IPS-NIHi11 (cell line): ENCODE measurements around the gene GSS.
A peak's percentile ranks its signal among the peaks of the same experiment; 100 is the strongest.

Experiments used
- DNase-seq: peaks from one replicate; pipeline ENCODE4 v3.0.0; 2012; ENCODE audit warnings: mixed read lengths, low spot score

The GSS gene

DNA sequence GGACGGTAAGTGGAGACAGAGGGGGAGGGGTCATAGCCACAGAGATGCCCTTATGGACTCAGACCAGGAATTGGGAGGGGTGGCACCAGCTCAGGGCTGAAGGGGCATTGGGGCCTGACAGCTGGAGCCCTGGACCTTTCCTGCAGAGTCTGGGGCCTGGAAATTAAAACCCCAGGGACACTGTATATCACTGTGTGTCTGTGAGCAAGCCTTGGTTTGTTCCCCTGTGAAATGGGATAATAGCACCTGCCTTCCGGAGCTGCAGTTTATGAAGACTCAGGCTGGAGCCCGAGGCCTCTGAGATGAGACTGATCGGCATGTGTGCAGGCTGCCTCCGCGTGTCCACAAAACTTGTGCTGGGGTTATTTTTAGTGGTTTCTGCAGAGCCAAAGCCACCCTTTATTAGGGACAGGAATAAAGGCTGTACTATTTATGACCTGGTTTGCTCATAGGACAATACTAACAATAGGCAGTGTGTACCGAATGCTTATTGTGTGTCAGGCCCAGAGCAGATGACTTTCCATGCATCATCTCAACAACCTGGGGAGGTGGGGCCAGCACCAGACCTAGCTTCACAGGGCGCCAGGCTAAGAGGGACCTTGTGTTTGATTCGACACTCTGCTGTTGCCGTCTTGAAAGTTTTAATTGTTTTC lies 22.6 kb upstream of the GSS start:
- DNase-seq: no peak

DNA sequence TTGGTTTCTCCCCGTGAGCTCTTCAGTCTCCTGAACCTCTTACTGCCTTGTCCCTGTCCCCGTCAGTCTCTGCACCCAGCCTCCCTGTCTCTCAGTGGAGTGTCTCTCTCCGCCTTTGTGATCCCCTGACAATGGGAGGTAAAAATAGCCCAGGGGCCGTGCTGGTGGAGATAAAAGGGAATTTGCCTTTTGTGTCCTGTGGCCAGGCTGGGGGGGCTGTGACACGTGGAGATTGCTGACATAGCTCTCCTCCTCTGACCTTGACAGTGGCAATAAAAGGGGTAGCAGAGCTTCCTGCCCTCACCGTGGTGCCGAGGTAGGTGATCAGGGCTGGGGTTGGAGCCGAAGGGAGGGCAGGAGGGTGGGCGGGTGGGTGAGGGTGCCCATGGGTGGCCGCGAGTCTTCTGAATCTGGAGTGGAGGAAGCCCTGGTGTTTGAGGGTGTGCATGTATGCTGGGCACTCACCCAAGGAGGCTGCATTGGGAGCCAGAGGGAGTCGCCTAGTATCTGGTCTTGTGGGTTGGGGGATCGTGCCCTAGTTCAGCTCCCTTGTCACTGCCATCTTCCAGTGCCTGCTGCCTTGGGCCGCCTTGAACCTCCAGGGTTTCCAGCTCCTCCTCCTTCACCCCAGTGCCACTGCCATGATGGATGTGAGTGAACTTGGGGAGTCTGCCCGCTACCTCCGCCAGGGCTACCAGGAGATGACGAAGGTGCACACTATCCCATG lies 21.9 kb upstream of the GSS start:
- DNase-seq: no peak

DNA sequence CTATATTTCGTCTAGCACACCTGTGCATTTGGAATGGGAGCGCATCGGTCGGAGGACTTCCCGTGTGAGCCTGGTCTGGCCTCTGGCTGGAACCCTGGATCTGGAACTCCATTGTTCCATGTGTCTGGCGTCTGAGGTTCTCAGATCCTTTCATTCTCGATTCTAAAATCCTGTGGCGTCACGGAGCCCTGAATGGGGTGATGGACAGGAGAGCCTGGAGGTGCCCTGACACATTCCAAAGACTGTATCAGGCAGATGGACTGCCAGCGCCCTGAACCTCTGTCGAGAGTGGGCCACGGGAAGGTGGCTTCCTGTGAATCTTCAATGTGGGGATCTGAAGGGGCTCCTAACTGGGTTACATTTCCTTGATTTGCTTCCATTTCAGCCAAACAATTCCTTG lies 20.7 kb upstream of the GSS start:
- DNase-seq: no peak

GRCh38 chr20:34974246-34974645 lies 18.6 kb upstream of the GSS start:
- no peak for DNase-seq

DNA sequence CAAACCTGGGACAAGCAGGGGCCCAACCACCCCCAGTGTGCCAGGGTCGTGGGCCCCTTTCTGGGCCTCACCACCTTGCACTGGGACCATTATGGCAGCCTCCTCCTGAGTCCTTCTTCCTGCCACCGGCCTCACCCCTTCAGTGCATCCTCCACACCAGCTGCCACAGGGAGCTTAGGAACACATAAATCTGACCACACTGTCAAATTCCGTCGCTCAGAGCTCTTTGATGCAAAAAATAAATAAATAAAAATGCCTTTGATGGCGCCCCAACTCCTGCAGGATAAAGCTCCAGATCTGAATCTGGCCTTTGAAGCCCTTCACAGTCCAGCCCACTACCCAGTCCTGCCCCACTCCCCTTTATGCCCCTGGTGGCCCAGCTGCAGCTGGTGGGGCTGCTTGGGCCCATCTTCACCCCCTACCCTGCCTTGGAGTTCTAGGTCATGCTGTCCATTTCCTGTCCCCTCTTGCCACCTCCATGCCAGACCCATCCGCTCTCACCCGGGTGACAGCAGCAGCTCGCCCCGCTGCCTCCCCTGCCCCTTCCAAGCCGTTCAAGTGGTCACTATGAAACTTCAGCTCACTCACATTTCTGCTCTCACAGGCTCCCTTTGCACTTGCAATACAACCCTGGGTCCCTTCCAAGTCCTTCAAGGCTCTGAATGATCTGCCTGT lies 16.1 kb upstream of the GSS start:
- DNase-seq: no peak

DNA sequence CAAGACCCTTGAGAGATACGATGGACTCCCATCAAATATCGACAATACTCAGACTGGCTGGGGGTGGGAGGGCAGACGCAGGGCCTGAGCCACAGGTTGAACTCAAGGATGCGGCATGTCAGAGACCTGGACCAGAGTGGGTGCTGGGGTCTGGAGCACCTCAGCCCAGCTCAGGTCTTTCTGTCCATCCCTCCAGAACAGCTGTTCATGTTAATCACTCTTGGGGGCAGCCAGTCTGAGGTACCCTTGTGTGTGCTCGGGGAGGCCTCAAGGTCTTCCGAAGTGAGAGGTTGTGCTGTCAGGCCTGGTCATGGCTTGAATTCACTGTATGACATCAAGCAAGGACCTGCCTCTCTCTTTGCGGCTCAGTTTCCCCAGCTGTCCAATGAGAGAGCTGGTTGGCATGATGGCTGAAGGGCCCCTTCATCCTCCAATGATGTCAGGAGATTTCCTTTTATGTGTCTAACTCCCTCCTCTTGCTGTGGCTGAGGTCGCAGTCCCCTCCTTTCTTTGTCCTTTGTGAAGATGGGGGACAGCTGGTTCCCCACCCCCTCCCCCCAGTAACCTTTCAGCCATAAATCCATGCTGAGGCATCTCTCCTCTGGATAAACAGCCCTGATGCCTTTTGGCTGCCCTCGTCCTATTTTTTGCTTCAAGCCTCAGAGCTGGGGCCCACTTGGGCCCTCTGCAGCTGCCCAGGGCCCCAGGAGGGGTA lies 15.4 kb upstream of the GSS start:
- DNase-seq: no peak

GRCh38 chr20:34970193-34970840 lies 14.7 kb upstream of the GSS start:
- no peak for DNase-seq

GRCh38 chr20:34968042-34968775 lies 12.6 kb upstream of the GSS start:
- no peak for DNase-seq

- DNase-seq: no peak
These were observed 11.8 kb upstream of the GSS start for GRCh38 chr20:34967421-34967820.

DNA sequence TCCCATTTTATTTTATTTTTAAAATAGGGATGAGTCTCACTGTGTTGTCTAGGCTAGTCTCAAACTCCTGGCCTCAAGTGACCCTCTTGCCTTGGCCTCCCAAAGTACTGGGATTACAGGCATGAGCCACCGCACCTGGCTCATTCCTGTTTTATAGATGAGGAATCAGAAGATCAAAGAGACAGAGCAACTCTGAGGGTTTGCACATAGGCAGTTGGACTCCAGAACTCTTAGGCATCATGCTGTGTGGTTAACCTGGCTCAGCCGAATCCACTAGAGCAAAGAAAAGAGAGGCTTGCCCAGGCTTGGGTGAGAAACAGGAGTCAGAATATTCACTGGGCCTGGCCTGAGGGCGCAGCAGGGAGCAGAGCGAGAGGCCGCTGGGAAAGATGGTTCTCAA lies 9.4 kb upstream of the GSS start:
- no peak for DNase-seq

GRCh38 chr20:34964486-34964885 lies 8.9 kb upstream of the GSS start:
- no peak for DNase-seq

DNA sequence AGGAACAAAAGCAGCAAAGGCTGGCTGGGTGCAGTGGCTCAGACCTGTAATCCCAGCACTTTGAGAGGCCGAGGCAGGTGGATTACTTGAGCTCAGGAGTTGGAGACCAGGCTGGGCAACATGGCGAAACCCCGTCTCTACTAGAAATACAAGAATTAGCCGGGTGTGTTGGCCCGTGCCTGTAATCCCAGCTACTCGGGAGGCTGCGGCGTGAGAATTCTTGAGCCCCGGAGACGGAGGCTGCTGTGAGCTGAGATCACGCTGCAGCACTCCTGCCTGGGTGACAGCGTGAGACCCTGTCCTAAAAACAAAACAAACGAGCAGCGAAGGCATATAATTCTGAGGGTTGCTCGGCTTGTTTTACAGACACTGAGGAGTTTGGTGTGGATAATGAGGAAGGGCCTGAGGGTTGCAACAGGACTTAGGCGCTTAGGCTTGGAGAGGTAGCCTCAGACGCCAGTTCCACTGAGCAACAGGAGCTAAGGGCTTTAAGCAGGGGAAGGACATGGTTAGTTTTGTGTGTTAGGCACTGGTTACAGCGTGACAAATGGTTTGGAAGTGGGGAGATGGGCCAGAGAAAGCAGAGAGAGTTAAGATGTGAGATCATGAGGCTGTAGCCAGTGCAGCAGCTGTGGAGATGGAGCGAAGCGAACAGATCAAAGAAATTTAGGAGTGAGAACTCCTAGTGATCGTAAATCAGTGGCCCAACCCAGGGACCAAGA lies 1.3 kb upstream of the GSS start:
- no peak for DNase-seq

- DNase-seq: no peak
These were observed 444 bp upstream of the GSS start for GRCh38 chr20:34956041-34956458.

- peak; percentile 41 for DNase-seq
These were observed 739 bp downstream of the GSS start for GRCh38 chr20:34954904-34955230.

DNA sequence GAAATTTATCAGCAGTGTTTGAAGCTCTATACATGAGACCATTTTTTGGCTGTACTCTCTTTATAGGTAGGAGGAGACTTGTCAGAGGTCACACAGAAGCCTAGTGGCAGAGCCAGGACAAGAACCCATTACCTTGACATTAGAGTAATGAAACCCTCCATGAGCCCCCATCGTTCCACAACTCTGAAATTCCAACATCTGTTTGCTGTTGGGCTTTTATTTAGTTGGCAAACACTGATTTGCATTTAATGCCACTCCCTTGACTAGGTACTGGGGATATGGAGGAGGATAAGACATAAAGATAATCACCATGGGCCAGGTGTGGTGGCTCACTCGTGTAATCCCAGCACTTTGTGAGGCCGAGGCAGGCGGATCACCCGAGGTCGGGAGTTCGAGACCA lies 1.6 kb downstream of the GSS start:
- DNase-seq: no peak

DNA sequence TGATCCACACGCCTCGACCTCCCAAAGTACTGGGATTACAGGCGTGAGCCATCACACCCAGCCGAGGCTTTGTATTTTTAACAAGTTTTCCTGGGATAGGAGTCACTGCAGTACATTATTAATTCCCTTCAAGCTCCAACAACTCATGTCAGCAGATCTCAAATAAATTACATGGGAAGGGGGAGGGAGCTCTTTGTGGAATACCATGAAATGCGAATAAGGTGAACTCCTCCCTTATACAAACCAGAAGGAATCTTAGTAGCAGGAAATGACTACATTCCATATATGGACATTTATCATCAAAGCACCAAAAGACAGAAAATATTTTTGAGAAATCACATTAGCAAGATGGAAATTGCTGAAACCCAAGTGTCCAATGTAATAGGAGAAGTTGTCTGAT lies 2.9 kb downstream of the GSS start:
- no peak for DNase-seq

DNA sequence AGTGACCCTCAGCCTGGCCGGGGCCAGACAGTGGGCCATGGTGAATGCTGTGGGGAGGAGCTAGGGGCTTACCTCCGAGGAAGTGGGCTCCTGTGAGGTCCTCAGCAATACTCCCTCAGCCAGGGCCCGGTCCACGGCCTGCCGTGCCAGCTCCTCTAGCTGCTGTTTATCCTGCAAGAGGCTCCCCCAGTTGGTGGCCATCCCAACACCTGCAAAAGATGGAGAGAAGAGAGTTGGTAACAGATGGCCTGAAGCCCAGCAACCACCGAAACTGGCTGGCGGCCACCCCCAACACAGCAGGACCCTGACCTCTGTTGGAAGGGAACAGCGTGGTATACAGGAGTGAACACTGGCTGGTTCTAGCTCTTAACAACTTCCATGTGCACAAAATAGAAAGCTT lies 4.0 kb downstream of the GSS start:
- DNase-seq: no peak

- DNase-seq: no peak
These were observed 4.4 kb downstream of the GSS start for GRCh38 chr20:34951252-34951651.

DNA sequence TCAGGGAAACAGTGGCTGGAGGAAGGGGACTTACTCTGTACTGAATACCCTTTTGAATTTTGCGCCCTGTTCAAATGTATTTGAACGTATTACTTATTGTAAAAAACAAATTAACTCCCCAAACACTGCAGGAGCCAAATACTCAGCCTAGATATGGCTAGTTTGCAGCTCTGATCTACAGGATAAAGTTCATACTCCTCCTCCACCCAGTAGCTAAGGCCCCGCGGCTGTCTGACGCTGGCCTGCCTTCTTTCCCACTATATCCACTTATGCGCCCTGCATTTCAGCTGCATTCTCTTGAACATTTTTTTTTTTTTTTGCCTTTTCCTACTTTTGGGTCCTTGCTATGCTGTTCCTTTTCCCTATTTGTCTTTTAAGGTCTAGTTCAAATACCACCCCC lies 6.5 kb downstream of the GSS start:
- no peak for DNase-seq

GRCh38 chr20:34948030-34948429 lies 7.6 kb downstream of the GSS start:
- DNase-seq: no peak

DNA sequence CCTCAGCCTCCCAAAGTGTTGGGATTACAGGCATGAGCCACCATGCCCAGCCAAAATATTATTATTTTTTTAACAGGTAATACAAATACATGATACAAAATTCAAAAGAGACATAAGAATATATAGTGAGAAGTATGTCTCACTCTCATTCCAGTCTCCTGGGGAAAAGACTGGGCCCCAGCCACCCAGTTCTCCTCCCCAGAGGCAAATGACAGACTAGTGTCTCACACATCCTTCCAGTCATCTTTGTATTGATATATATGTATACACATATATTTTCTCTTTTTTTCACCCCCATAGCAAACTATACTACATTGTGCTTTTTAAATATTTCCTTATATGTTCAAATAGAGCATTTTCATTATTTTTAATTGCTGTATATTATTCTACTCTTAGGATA lies 8.3 kb downstream of the GSS start:
- no peak for DNase-seq
